ENCODE measurements around the gene TENM4. TPM values are rescaled to one million over a fixed set of nuclear protein-coding genes. Genes with fewer than 3 reads are reported as not detected.

TENM4 gene
- total RNA-seq, 1 donor from 2014 or later = 5.1 TPM

DNA sequence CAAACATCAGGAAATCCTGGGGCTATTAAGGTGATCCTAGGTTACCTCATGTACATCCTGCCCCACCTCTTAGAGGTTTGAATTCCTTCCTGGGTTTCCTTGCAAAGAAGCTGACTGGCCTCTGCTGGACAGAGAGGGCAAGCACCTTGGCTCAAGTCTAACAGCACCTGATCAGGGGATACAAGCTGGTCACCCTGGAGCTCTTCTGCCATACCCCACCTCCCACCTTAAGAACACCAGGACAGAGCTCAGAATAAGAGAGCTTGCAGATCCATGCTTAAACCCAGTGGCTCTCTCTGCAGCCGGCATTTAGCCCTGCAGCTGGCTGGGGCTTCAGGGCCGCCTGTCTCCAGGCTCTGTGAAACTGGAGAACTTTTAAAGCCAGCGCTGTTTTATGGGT is 479.6 kb downstream of the TENM4 start:
- H3K27ac Mint-ChIP-seq = no peak overlapping the region

GRCh38 chr11:78958444-78958843 is 482.4 kb downstream of the TENM4 start:
- H3K36me3 Mint-ChIP-seq = peaks cover 3% of the 10 kb centered on the region
- H3K4me1 Mint-ChIP-seq = peaks cover 92% of the 10 kb centered on the region
- Histone ChIP-seq H4K20me1 (ENCODE audit: low read depth) (peaks cover 29% of the 10 kb centered on the region), H3K4me2 (no peak overlapping the region), H3K27ac (no peak overlapping the region), H3K27me3 (peaks cover 28% of the 10 kb centered on the region), H3K36me3 (no peaks in the 10 kb centered on the region), H3K4me3 (no peak overlapping the region), H3K9ac (no peak overlapping the region), H3F3A (ENCODE audit: low read depth) (peaks cover 4% of the 10 kb centered on the region), H3K79me2 (ENCODE audit: low read depth) (peaks cover 8% of the 10 kb centered on the region), H2AFZ (replicated peaks) (no peak overlapping the region), H3K9me3 (ENCODE audit: low read depth) (no peaks in the 10 kb centered on the region), H3K4me1 (peaks cover 52% of the 10 kb centered on the region)
- no peak overlapping the region for H3K27ac Mint-ChIP-seq
- H3K27me3 Mint-ChIP-seq (ENCODE audit: insufficient read depth, low read depth) = no peaks in the 10 kb centered on the region
- no peak overlapping the region for H3K4me3 Mint-ChIP-seq
- TF ChIP-seq EZH2phosphoT487 (IDR thresholded peaks at IDR 0.05) = no peak
- no peak for TF ChIP-seq EZH2 (IDR thresholded peaks at IDR 0.05)
- no peak for TF ChIP-seq CTCF (IDR thresholded peaks at IDR 0.05)
- DNase-seq (ENCODE audit: low spot score) = no peak
- no peaks in the 10 kb centered on the region for H3K9me3 Mint-ChIP-seq

More for the DNA sequence above, 479.6 kb downstream of the TENM4 start:
- Histone ChIP-seq H3K79me2 (ENCODE audit: low read depth) (peaks cover 4% of the 10 kb centered on the region), H3K4me3 (peak overlapping the region; percentile 71), H3F3A (ENCODE audit: low read depth) (peaks cover 4% of the 10 kb centered on the region), H3K27ac (no peak overlapping the region), H3K36me3 (no peaks in the 10 kb centered on the region), H4K20me1 (ENCODE audit: low read depth) (peaks cover 18% of the 10 kb centered on the region), H2AFZ (replicated peaks) (no peak overlapping the region), H3K4me1 (peaks cover 40% of the 10 kb centered on the region), H3K27me3 (peaks cover 9% of the 10 kb centered on the region), H3K4me2 (peak overlapping the region; percentile 95), H3K9me3 (ENCODE audit: low read depth) (no peaks in the 10 kb centered on the region), H3K9ac (no peak overlapping the region)
- DNase-seq (ENCODE audit: low spot score) = peak; percentile 68
- Mint-ChIP-seq H3K36me3 (no peaks in the 10 kb centered on the region), H3K27me3 (ENCODE audit: insufficient read depth, low read depth) (no peaks in the 10 kb centered on the region), H3K4me3 (peak overlapping the region; percentile 90), H3K9me3 (no peaks in the 10 kb centered on the region), H3K4me1 (peaks cover 75% of the 10 kb centered on the region)
- TF ChIP-seq CTCF (IDR thresholded peaks at IDR 0.05) (peak; percentile 64), EZH2phosphoT487 (IDR thresholded peaks at IDR 0.05) (no peak), EZH2 (IDR thresholded peaks at IDR 0.05) (no peak)

DNA sequence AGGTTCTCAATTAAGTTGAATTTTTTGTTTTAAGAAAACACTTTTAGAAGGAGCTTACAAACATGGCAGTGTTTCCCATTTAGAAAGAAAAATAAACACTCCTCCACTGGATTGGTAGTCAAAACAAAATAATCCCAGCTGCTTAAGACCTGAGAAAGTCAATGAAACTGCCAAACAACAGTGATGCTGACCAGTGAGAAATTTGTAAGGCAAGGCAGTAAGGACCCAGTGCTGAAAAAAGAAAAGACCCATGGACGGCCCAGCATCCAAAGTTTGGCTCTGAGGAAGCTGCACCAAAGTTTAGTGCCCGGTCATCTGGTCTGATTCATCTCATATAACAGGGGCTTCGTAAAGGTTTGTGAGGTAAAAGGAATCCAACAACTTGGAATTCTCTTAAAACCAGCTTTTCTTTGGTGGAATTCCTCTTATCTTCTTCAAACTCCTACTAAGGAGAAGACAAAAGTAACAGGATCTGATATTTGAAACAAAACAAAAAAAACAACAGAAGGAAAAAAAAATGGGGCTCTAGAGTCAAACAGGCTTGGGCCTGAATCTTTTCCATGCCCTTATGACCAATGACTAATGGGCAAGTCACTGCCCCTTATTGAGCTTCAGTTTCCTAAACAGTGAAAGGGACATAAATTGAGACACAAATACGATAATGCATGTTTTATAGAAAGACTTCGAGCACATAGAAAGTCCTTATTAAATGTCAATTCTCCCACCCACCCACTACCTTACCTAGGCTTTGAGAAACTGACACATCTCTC is 483.2 kb downstream of the TENM4 start:
- Histone ChIP-seq H3K4me3 (no peak overlapping the region), H3K9me3 (ENCODE audit: low read depth) (no peaks in the 10 kb centered on the region), H4K20me1 (ENCODE audit: low read depth) (peaks cover 34% of the 10 kb centered on the region), H3K4me1 (peaks cover 58% of the 10 kb centered on the region), H3K9ac (no peak overlapping the region), H3K27me3 (peaks cover 28% of the 10 kb centered on the region), H3K4me2 (peak overlapping the region; percentile 4), H3K36me3 (no peaks in the 10 kb centered on the region), H3F3A (ENCODE audit: low read depth) (peaks cover 4% of the 10 kb centered on the region), H2AFZ (replicated peaks) (no peak overlapping the region), H3K79me2 (ENCODE audit: low read depth) (peaks cover 8% of the 10 kb centered on the region), H3K27ac (no peak overlapping the region)
- H3K27me3 Mint-ChIP-seq (ENCODE audit: insufficient read depth, low read depth) = no peaks in the 10 kb centered on the region
- no peak overlapping the region for H3K27ac Mint-ChIP-seq
- H3K9me3 Mint-ChIP-seq = no peaks in the 10 kb centered on the region
- H3K4me1 Mint-ChIP-seq = peaks cover 92% of the 10 kb centered on the region
- TF ChIP-seq EZH2 (IDR thresholded peaks at IDR 0.05) (no peak), CTCF (IDR thresholded peaks at IDR 0.05) (no peak), EZH2phosphoT487 (IDR thresholded peaks at IDR 0.05) (no peak)
- no peak for DNase-seq (ENCODE audit: low spot score)
- H3K4me3 Mint-ChIP-seq = no peak overlapping the region
- peaks cover 3% of the 10 kb centered on the region for H3K36me3 Mint-ChIP-seq

Measured in neural progenitor cell (in vitro differentiated cells).